ENCODE results near the gene CD27. TPM values are rescaled to one million over a fixed set of nuclear protein-coding genes. Genes with fewer than 3 reads are reported as not detected.
"Not testable (repeated sequence)": the region's sequence is repeated elsewhere in the genome, so short reads cannot be mapped to it uniquely, and the experiment has no call there.

CD27 gene
- total RNA-seq, 1 donor, result not detected

GRCh38 chr12:6478416-6478815 lies 33.7 kb downstream of the CD27 start:
- no peak overlapping the region for H3K4me2 ChIP-seq (ENCODE audit: insufficient read depth, low read length)
- no peak overlapping the region for H3K4me3 ChIP-seq (ENCODE audit: insufficient read depth, low read length)
- no peak for DNase-seq (ENCODE audit: insufficient read length, low spot score, missing footprints)
- no peaks in the 10 kb centered on the region for H3K9me3 ChIP-seq (ENCODE audit: low read depth, low read length)
- no peak overlapping the region for H3K27ac ChIP-seq (ENCODE audit: low read depth, low read length)
- no peak overlapping the region for H2AFZ ChIP-seq (ENCODE audit: low read length)
- TF ChIP-seq, protein P1, sequence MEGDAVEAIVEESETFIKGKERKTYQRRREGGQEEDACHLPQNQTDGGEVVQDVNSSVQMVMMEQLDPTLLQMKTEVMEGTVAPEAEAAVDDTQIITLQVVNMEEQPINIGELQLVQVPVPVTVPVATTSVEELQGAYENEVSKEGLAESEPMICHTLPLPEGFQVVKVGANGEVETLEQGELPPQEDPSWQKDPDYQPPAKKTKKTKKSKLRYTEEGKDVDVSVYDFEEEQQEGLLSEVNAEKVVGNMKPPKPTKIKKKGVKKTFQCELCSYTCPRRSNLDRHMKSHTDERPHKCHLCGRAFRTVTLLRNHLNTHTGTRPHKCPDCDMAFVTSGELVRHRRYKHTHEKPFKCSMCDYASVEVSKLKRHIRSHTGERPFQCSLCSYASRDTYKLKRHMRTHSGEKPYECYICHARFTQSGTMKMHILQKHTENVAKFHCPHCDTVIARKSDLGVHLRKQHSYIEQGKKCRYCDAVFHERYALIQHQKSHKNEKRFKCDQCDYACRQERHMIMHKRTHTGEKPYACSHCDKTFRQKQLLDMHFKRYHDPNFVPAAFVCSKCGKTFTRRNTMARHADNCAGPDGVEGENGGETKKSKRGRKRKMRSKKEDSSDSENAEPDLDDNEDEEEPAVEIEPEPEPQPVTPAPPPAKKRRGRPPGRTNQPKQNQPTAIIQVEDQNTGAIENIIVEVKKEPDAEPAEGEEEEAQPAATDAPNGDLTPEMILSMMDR (IDR thresholded peaks at IDR 0.05; ENCODE audit: extremely low read depth, low read depth, low read length), result no peak
- peaks cover 6% of the 10 kb centered on the region for H3K4me1 ChIP-seq (ENCODE audit: insufficient read depth, low read length)
- peaks cover 5% of the 10 kb centered on the region for H3K27me3 ChIP-seq (ENCODE audit: insufficient read depth, low read length)
- H3K79me2 ChIP-seq (ENCODE audit: insufficient read depth, low read length), result no peaks in the 10 kb centered on the region
- H4K20me1 ChIP-seq (ENCODE audit: insufficient read depth, low read length), result no peaks in the 10 kb centered on the region
- no peaks in the 10 kb centered on the region for H3K36me3 ChIP-seq (ENCODE audit: insufficient read depth, low read length)

DNA sequence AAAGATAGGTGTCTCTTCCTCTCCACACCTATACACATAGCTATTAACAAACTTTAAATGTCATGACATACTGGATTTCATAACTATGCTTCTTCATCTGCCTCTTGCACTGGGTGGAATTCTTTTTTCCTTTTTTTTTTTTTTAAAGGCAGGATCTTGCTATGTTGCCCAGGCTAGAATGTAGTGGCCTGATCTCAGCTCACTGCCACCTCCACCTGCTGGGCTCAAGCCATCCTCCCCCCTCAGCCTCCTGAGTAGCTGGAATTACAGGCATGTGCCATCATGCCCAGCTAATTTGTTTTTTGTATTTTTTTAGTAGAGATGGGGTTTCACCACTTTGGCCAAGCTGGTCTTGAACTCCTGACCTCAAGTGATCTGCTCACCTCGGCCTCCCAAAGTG lies 43.5 kb downstream of the CD27 start:
- H2AFZ ChIP-seq (ENCODE audit: low read length), result no peak overlapping the region
- H3K27ac ChIP-seq (ENCODE audit: low read depth, low read length), result no peak overlapping the region
- no peak for DNase-seq (ENCODE audit: insufficient read length, low spot score, missing footprints)
- H3K36me3 ChIP-seq (ENCODE audit: insufficient read depth, low read length), result peaks cover 10% of the 10 kb centered on the region
- TF ChIP-seq, protein P1 (IDR thresholded peaks at IDR 0.05; ENCODE audit: extremely low read depth, low read depth, low read length), result no peak
- H4K20me1 ChIP-seq (ENCODE audit: insufficient read depth, low read length), result no peaks in the 10 kb centered on the region
- H3K79me2 ChIP-seq (ENCODE audit: insufficient read depth, low read length), result peaks cover 13% of the 10 kb centered on the region
- H3K9me3 ChIP-seq (ENCODE audit: low read depth, low read length), result no peaks in the 10 kb centered on the region
- H3K27me3 ChIP-seq (ENCODE audit: insufficient read depth, low read length), result no peaks in the 10 kb centered on the region
- no peak overlapping the region for H3K4me2 ChIP-seq (ENCODE audit: insufficient read depth, low read length)
- peaks cover 8% of the 10 kb centered on the region for H3K4me1 ChIP-seq (ENCODE audit: insufficient read depth, low read length)
- H3K4me3 ChIP-seq (ENCODE audit: insufficient read depth, low read length), result no peak overlapping the region

GRCh38 chr12:6489449-6489848 lies 44.7 kb downstream of the CD27 start:
- no peak for DNase-seq (ENCODE audit: insufficient read length, low spot score, missing footprints)
- Histone ChIP-seq H3K27me3 (ENCODE audit: insufficient read depth, low read length) (no peaks in the 10 kb centered on the region), H3K4me2 (ENCODE audit: insufficient read depth, low read length) (no peak overlapping the region), H3K4me1 (ENCODE audit: insufficient read depth, low read length) (peaks cover 10% of the 10 kb centered on the region), H3K4me3 (ENCODE audit: insufficient read depth, low read length) (no peak overlapping the region), H2AFZ (ENCODE audit: low read length) (no peak overlapping the region), H3K27ac (ENCODE audit: low read depth, low read length) (no peak overlapping the region), H3K9me3 (ENCODE audit: low read depth, low read length) (no peaks in the 10 kb centered on the region), H3K36me3 (ENCODE audit: insufficient read depth, low read length) (peaks cover 10% of the 10 kb centered on the region), H4K20me1 (ENCODE audit: insufficient read depth, low read length) (no peaks in the 10 kb centered on the region), H3K79me2 (ENCODE audit: insufficient read depth, low read length) (peaks cover 16% of the 10 kb centered on the region)
- TF ChIP-seq, protein P1 (IDR thresholded peaks at IDR 0.05; ENCODE audit: extremely low read depth, low read depth, low read length), result no peak

DNA sequence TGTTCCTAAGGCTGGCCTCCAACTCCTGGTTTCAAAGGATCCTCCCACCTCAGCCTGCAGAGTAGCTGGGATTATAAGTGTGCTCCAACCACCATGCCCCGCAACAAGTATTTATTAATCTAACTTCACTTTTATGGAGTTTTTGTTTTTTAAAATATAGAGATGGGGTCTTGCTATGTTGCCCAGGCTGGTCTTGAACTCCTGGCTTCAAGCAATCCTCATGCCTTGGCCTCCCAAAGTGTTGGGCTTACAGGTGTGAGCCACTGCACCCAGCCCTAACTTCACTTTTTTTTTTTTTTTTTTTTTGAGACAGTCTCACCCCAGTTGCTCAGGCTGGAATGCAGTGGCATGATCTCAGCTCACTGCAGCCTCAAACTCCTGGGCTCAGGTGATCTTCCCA lies 45.9 kb downstream of the CD27 start:
- H3K9me3 ChIP-seq (ENCODE audit: low read depth, low read length); DNase-seq (ENCODE audit: insufficient read length, low spot score, missing footprints); H3K4me3 ChIP-seq (ENCODE audit: insufficient read depth, low read length); H3K27ac ChIP-seq (ENCODE audit: low read depth, low read length); H2AFZ ChIP-seq (ENCODE audit: low read length); H3K4me2 ChIP-seq (ENCODE audit: insufficient read depth, low read length); H4K20me1 ChIP-seq (ENCODE audit: insufficient read depth, low read length); H3K27me3 ChIP-seq (ENCODE audit: insufficient read depth, low read length): not testable (repeated sequence)
- H3K36me3 ChIP-seq (ENCODE audit: insufficient read depth, low read length), result peaks cover 10% of the 10 kb centered on the region
- peaks cover 28% of the 10 kb centered on the region for H3K79me2 ChIP-seq (ENCODE audit: insufficient read depth, low read length)
- H3K4me1 ChIP-seq (ENCODE audit: insufficient read depth, low read length), result peaks cover 21% of the 10 kb centered on the region

Data from osteoblast (primary cell).